H9 (cell line): ENCODE measurements around the gene ZFAND3. TPM values are rescaled to one million over a fixed set of nuclear protein-coding genes. Genes with fewer than 3 reads are reported as not detected.

Experiments used
- DNase-seq: peaks from one replicate; pipeline ENCODE4 v3.0.0-alpha.2; 2017
- H2AFZ ChIP-seq: one replicate; pipeline ENCODE4 v1.6.1; 2013; ENCODE audit warnings: mild to moderate bottlenecking, low read length, control low read depth, moderate library complexity
- H2AK5ac ChIP-seq: 2 replicates; pipeline ENCODE4 v1.6.1; 2013; ENCODE audit warnings: low read length, control low read depth, mixed read lengths; ENCODE audit not compliant: insufficient read length
- H2BK120ac ChIP-seq: one replicate; pipeline ENCODE4 v1.6.1; 2013; ENCODE audit warnings: low read depth, mild to moderate bottlenecking, low read length, control low read depth, inconsistent platforms; ENCODE audit not compliant: poor library complexity, severe bottlenecking
- H2BK12ac ChIP-seq: 2 replicates; pipeline ENCODE4 v1.6.1; 2013; ENCODE audit warnings: low read length, control low read depth, mixed read lengths, low read depth; ENCODE audit not compliant: insufficient read length
- H2BK15ac ChIP-seq: 2 replicates; pipeline ENCODE4 v1.6.1; 2013; ENCODE audit warnings: low read depth, low read length, control low read depth
- H2BK20ac ChIP-seq: one replicate; pipeline ENCODE4 v1.6.1; 2013; ENCODE audit warnings: low read depth, mild to moderate bottlenecking, low read length, control low read depth, inconsistent platforms; ENCODE audit not compliant: poor library complexity, severe bottlenecking
- H2BK5ac ChIP-seq: 2 replicates; pipeline ENCODE4 v1.6.1; 2013; ENCODE audit warnings: low read length, control low read depth, mixed read lengths; ENCODE audit not compliant: insufficient read length
- H3K14ac ChIP-seq: 2 replicates; pipeline ENCODE4 v1.6.1; 2013; ENCODE audit warnings: low read length, control low read depth; ENCODE audit not compliant: insufficient read depth
- H3K18ac ChIP-seq: 2 replicates; pipeline ENCODE4 v1.6.1; 2013; ENCODE audit warnings: low read depth, mild to moderate bottlenecking, mixed read lengths, low read length, control low read depth; ENCODE audit not compliant: insufficient read length
- H3K23ac ChIP-seq: 2 replicates; pipeline ENCODE4 v1.6.1; 2013; ENCODE audit warnings: low read length, control low read depth, mixed read lengths, low read depth; ENCODE audit not compliant: insufficient read length
- H3K23me2 ChIP-seq: 2 replicates; pipeline ENCODE4 v1.6.1; 2013; ENCODE audit warnings: low read depth, mild to moderate bottlenecking, mixed read lengths, low read length, control low read depth; ENCODE audit not compliant: insufficient read length, poor library complexity, severe bottlenecking
- H3K27ac ChIP-seq: 2 replicates; pipeline ENCODE4 v1.5.1; 2013; ENCODE audit warnings: low read length, control low read depth, mixed read lengths, low read depth; ENCODE audit not compliant: insufficient read length
- H3K27me3 ChIP-seq: 2 replicates; pipeline ENCODE4 v1.6.1; 2013; ENCODE audit warnings: low read length, control low read depth, inconsistent platforms; ENCODE audit not compliant: insufficient read depth
- H3K4ac ChIP-seq: 2 replicates; pipeline ENCODE4 v1.6.1; 2013; ENCODE audit warnings: low read depth, mild to moderate bottlenecking, control low read depth, inconsistent platforms, low read length, moderate library complexity
- H3K4me1 ChIP-seq: 2 replicates; pipeline ENCODE4 v1.6.1; 2013; ENCODE audit warnings: low read length, control low read depth, inconsistent platforms; ENCODE audit not compliant: insufficient read depth
- H3K4me2 ChIP-seq: 2 replicates; pipeline ENCODE4 v1.6.1; 2013; ENCODE audit warnings: low read length, control low read depth, mixed read lengths; ENCODE audit not compliant: insufficient read length, insufficient read depth
- H3K56ac ChIP-seq: 2 replicates; pipeline ENCODE4 v1.6.1; 2013; ENCODE audit warnings: low read depth, mild to moderate bottlenecking, mixed read lengths, low read length, control low read depth; ENCODE audit not compliant: insufficient read length
- H3K79me1 ChIP-seq: 2 replicates; pipeline ENCODE4 v1.6.1; 2013; ENCODE audit warnings: low read depth, mild to moderate bottlenecking, moderate library complexity, low read length, control low read depth, inconsistent platforms; ENCODE audit not compliant: insufficient read depth, poor library complexity, severe bottlenecking
- H3K79me2 ChIP-seq: 2 replicates; pipeline ENCODE4 v1.6.1; 2013; ENCODE audit warnings: low read length, control low read depth, inconsistent platforms; ENCODE audit not compliant: insufficient read depth
- H3K9ac ChIP-seq: 2 replicates; pipeline ENCODE4 v1.6.1; 2013; ENCODE audit warnings: low read length, control low read depth, mixed read lengths; ENCODE audit not compliant: insufficient read length; ENCODE audit errors: extremely low read depth
- H3K9me3 ChIP-seq: one replicate; pipeline ENCODE4 v1.6.1; 2013; ENCODE audit warnings: low read depth, low read length, inconsistent platforms; ENCODE audit not compliant: control insufficient read depth
- H3T11ph ChIP-seq: one replicate; pipeline ENCODE4 v1.6.1; 2013; ENCODE audit warnings: mild to moderate bottlenecking, low read length, control low read depth, inconsistent platforms
- H4K20me1 ChIP-seq: one replicate; pipeline ENCODE4 v1.6.1; 2013; ENCODE audit not compliant: control insufficient read depth, insufficient read length, insufficient read depth
- H4K5ac ChIP-seq: 2 replicates; pipeline ENCODE4 v1.6.1; 2013; ENCODE audit warnings: low read depth, mild to moderate bottlenecking, mixed read lengths, low read length, control low read depth; ENCODE audit not compliant: insufficient read length
- H4K8ac ChIP-seq: replicated peaks from 2 replicates; pipeline ENCODE4 v1.6.1; 2013; ENCODE audit warnings: low read length, control low read depth, mixed read lengths, low read depth; ENCODE audit not compliant: insufficient read length
- H4K91ac ChIP-seq: 2 replicates; pipeline ENCODE4 v1.6.1; 2013; ENCODE audit warnings: low read depth, mild to moderate bottlenecking, moderate library complexity, mixed read lengths, low read length, control low read depth; ENCODE audit not compliant: insufficient read length
- H3K27ac Mint-ChIP-seq, 3 experiments: 2 replicates in 2 of 3; 3 replicates in 1 of 3; pipeline ENCODE4 v1.8.0; 2020 to 2021; ENCODE audit warnings: mixed read lengths in 3 of 3, mild to moderate bottlenecking in 1 of 3, moderate library complexity in 1 of 3
- H3K27me3 Mint-ChIP-seq: 2 replicates; pipeline ENCODE4 v1.8.0; 2021; ENCODE audit warnings: low read depth, mild to moderate bottlenecking, moderate library complexity, mixed read lengths
- H3K36me3 Mint-ChIP-seq, 3 experiments: 2 replicates in 2 of 3; 3 replicates in 1 of 3; pipeline ENCODE4 v1.8.0; 2020 to 2021; ENCODE audit warnings: low read depth in 3 of 3, mixed read lengths in 3 of 3; ENCODE audit not compliant: insufficient read depth in 1 of 3
- H3K4me1 Mint-ChIP-seq, 2 experiments: 2 replicates each; pipeline ENCODE4 v1.8.0; 2020; ENCODE audit warnings: mixed read lengths in 2 of 2
- H3K4me3 Mint-ChIP-seq, 2 experiments: 2 replicates in 1 of 2; 3 replicates in 1 of 2; pipeline ENCODE4 v1.8.0; 2020 to 2021; ENCODE audit warnings: mild to moderate bottlenecking in 2 of 2, mixed read lengths in 2 of 2, moderate library complexity in 1 of 2
- H3K9me3 Mint-ChIP-seq, 2 experiments: 2 replicates in 1 of 2; 3 replicates in 1 of 2; pipeline ENCODE4 v1.8.0; 2020; ENCODE audit warnings: mild to moderate bottlenecking in 2 of 2, mixed read lengths in 2 of 2, moderate library complexity in 1 of 2
- WGBS: extraction: QIAGEN DNeasy Blood & Tissue Kit; methylation state at CpG from one replicate; pipeline ENCODE4 v1.1.7; 2013; ENCODE audit warnings: missing lambda C conversion rate, low lambda C conversion rate, mixed read lengths; ENCODE audit not compliant: insufficient read length; ENCODE audit errors: extremely low coverage; 5-methylcytosine and 5-hydroxymethylcytosine counted together
- total RNA-seq: library from RNA; stranded (reverse); gene quantifications from 2 replicates; pipeline ENCODE4 v1.2.1, GENCODE V29; 2021
- TF ChIP-seq, protein P1 (sequence below): fragments of 200-600 bp; sonication (generic); conservative IDR thresholded peaks from 3 replicates; pipeline ENCODE4 v1.8.0; 2021; ENCODE audit warnings: antibody characterized with exemption, mild to moderate bottlenecking

The ZFAND3 gene
- total RNA-seq, 1 experiment from 2014 or later, result 57.7 TPM

- no peak overlapping the region for H3K14ac ChIP-seq
- H3K4me2 ChIP-seq, result no peak overlapping the region
- H3K27ac Mint-ChIP-seq, result no peak overlapping the region
- TF ChIP-seq, protein P1, sequence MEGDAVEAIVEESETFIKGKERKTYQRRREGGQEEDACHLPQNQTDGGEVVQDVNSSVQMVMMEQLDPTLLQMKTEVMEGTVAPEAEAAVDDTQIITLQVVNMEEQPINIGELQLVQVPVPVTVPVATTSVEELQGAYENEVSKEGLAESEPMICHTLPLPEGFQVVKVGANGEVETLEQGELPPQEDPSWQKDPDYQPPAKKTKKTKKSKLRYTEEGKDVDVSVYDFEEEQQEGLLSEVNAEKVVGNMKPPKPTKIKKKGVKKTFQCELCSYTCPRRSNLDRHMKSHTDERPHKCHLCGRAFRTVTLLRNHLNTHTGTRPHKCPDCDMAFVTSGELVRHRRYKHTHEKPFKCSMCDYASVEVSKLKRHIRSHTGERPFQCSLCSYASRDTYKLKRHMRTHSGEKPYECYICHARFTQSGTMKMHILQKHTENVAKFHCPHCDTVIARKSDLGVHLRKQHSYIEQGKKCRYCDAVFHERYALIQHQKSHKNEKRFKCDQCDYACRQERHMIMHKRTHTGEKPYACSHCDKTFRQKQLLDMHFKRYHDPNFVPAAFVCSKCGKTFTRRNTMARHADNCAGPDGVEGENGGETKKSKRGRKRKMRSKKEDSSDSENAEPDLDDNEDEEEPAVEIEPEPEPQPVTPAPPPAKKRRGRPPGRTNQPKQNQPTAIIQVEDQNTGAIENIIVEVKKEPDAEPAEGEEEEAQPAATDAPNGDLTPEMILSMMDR, result no peak
- no peaks in the 10 kb centered on the region for H3K27me3 Mint-ChIP-seq
- no peaks in the 10 kb centered on the region for H3K27me3 ChIP-seq
- no peak overlapping the region for H2BK12ac ChIP-seq
- H3T11ph ChIP-seq, result no peak overlapping the region
- H3K23ac ChIP-seq, result no peak overlapping the region
- no peak overlapping the region for H2BK15ac ChIP-seq
- no peak overlapping the region for H3K4me3 Mint-ChIP-seq
- H3K23me2 ChIP-seq, result no peaks in the 10 kb centered on the region
- no peaks in the 10 kb centered on the region for H3K79me1 ChIP-seq
- H3K4me1 ChIP-seq, result no peaks in the 10 kb centered on the region
- no peak overlapping the region for H4K8ac ChIP-seq
- no peak overlapping the region for H3K4ac ChIP-seq
- no peak overlapping the region for H4K5ac ChIP-seq
- H2BK120ac ChIP-seq, result no peak overlapping the region
- peaks cover 13 to 17% of the 10 kb centered on the region in 2 experiments for H3K4me1 Mint-ChIP-seq
- no peaks in the 10 kb centered on the region for H3K9me3 ChIP-seq
- no peak overlapping the region for H3K27ac ChIP-seq
- H3K56ac ChIP-seq, result no peak overlapping the region
- H2AK5ac ChIP-seq, result no peak overlapping the region
- no peaks in the 10 kb centered on the region for H4K20me1 ChIP-seq
- H2BK5ac ChIP-seq, result no peak overlapping the region
- no peak overlapping the region for H2AFZ ChIP-seq
- WGBS, result no CpG with 5 or more reads among the region's 1 CpG
- no peak overlapping the region for H4K91ac ChIP-seq
- no peaks in the 10 kb centered on the region for H3K79me2 ChIP-seq
- DNase-seq, result no peak
- no peak overlapping the region for H3K18ac ChIP-seq
- no peak overlapping the region for H3K9ac ChIP-seq
- no peaks in the 10 kb centered on the region; a peak in 2 of 7 replicates for H3K36me3 Mint-ChIP-seq
- H2BK20ac ChIP-seq, result no peak overlapping the region
- no peaks in the 10 kb centered on the region for H3K9me3 Mint-ChIP-seq
Observed at GRCh38 chr6:38001386-38001785, 181.9 kb downstream of the ZFAND3 start.
